ENCODE measurements around the gene TMEM119. TPM values are rescaled to one million over a fixed set of nuclear protein-coding genes. Genes with fewer than 3 reads are reported as not detected.

The TMEM119 gene
- total and polyA plus RNA-seq, 2 experiments from 2014 or later = 54.4 to 69.7 TPM

DNA sequence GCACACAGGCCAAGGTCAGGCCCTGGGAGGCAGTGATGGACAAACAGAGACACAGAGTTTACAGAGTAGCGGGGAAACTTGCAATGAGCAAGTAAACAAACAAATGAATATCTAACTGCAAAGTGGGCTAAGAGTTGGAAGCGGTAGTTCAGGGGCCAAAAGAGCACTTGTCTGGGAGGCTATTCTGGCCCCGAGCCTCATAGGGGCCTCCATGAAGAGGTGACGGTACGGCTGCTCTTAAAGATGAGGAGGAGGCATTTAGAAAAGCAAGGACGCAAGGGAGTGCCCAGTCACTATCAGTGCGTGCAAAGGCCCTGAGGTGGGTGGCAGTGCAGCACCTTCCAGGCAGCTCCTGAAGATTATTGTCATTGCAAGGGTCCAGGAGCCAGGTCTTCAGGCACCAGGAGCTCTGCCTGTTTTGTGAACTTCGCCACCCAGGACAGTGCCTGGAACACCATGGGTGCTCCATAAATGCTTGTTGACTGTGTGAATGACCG is 4.4 kb upstream of the TMEM119 start:
- Histone ChIP-seq H4K20me1 (ENCODE audit: insufficient read depth, poor library complexity, severe bottlenecking) (no peaks in the 10 kb centered on the region), H3K9me3 (ENCODE audit: low read depth) (no peaks in the 10 kb centered on the region), H3K27ac (no peak overlapping the region), H3K27me3 (no peaks in the 10 kb centered on the region), H3K79me2 (peaks cover 15% of the 10 kb centered on the region), H3K4me2 (no peak overlapping the region), H3K4me3 (no peak overlapping the region), H3K36me3 (replicated peaks; ENCODE audit: insufficient read depth, low read depth) (no peaks in the 10 kb centered on the region), H3K4me1 (ENCODE audit: insufficient read depth) (peaks cover 11% of the 10 kb centered on the region), H3K9me2 (replicated peaks; ENCODE audit: insufficient read depth) (no peaks in the 10 kb centered on the region), H2AFZ (no peak overlapping the region)
- DNase-seq (ENCODE audit: low spot score) = no peak
- TF ChIP-seq EZH2phosphoT487 (IDR thresholded peaks at IDR 0.05; ENCODE audit: low read depth, severe bottlenecking, unreplicated experiment) (no peak), CTCF (IDR thresholded peaks at IDR 0.05; ENCODE audit: poor library complexity) (no peak), EZH2 (IDR thresholded peaks at IDR 0.05; ENCODE audit: borderline replicate concordance) (no peak)
- WGBS (ENCODE audit: low lambda C conversion rate, missing lambda C conversion rate) = 95% methylated on average over 9 of the region's 9 CpGs

- DNase-seq (ENCODE audit: low spot score) = no peak
- Histone ChIP-seq H3K9me3 (ENCODE audit: low read depth) (no peaks in the 10 kb centered on the region), H3K79me2 (peaks cover 31% of the 10 kb centered on the region), H3K9me2 (replicated peaks; ENCODE audit: insufficient read depth) (no peaks in the 10 kb centered on the region), H3K4me1 (ENCODE audit: insufficient read depth) (peaks cover 8% of the 10 kb centered on the region), H3K27me3 (no peaks in the 10 kb centered on the region), H2AFZ (no peak overlapping the region), H3K4me3 (no peak overlapping the region), H4K20me1 (ENCODE audit: insufficient read depth, poor library complexity, severe bottlenecking) (no peaks in the 10 kb centered on the region), H3K27ac (no peak overlapping the region), H3K36me3 (replicated peaks; ENCODE audit: insufficient read depth, low read depth) (no peaks in the 10 kb centered on the region), H3K4me2 (no peak overlapping the region)
- no peak for TF ChIP-seq EZH2 (IDR thresholded peaks at IDR 0.05; ENCODE audit: borderline replicate concordance)
- TF ChIP-seq EZH2phosphoT487 (IDR thresholded peaks at IDR 0.05; ENCODE audit: low read depth, severe bottlenecking, unreplicated experiment) = no peak
- no peak for TF ChIP-seq CTCF (IDR thresholded peaks at IDR 0.05; ENCODE audit: poor library complexity)
- 62% methylated on average over 4 of the region's 4 CpGs for WGBS (ENCODE audit: low lambda C conversion rate, missing lambda C conversion rate)
Measured at GRCh38 chr12:108600702-108601007, 2.8 kb upstream of the TMEM119 start.

- H3K9me2 ChIP-seq (replicated peaks; ENCODE audit: insufficient read depth) = no peaks in the 10 kb centered on the region
Measured at GRCh38 chr12:108599948-108600701, 2.2 kb upstream of the TMEM119 start.

More at GRCh38 chr12:108599948-108600701, 2.2 kb upstream of the TMEM119 start:
- H3K79me2 ChIP-seq = peaks cover 36% of the 10 kb centered on the region
- no peaks in the 10 kb centered on the region for H4K20me1 ChIP-seq (ENCODE audit: insufficient read depth, poor library complexity, severe bottlenecking)
- H2AFZ ChIP-seq = no peak overlapping the region
- H3K36me3 ChIP-seq (replicated peaks; ENCODE audit: insufficient read depth, low read depth) = no peaks in the 10 kb centered on the region
- no peak overlapping the region for H3K27ac ChIP-seq
- no peaks in the 10 kb centered on the region for H3K9me3 ChIP-seq (ENCODE audit: low read depth)
- H3K4me2 ChIP-seq = no peak overlapping the region
- DNase-seq (ENCODE audit: low spot score) = no peak
- WGBS (ENCODE audit: low lambda C conversion rate, missing lambda C conversion rate) = 89% methylated on average over 10 of the region's 10 CpGs
- no peaks in the 10 kb centered on the region for H3K27me3 ChIP-seq
- no peak overlapping the region for H3K4me3 ChIP-seq
- TF ChIP-seq EZH2phosphoT487 (IDR thresholded peaks at IDR 0.05; ENCODE audit: low read depth, severe bottlenecking, unreplicated experiment) (no peak), CTCF (IDR thresholded peaks at IDR 0.05; ENCODE audit: poor library complexity) (no peak), EZH2 (IDR thresholded peaks at IDR 0.05; ENCODE audit: borderline replicate concordance) (no peak)
- peaks cover 8% of the 10 kb centered on the region for H3K4me1 ChIP-seq (ENCODE audit: insufficient read depth)
